Fibroblast of mammary gland (primary cell): ENCODE results near the gene PMVK.
A peak's percentile ranks its signal among the peaks of the same experiment; 100 is the strongest.

ENCODE experiments used
- DNase-seq: peaks from one replicate; pipeline ENCODE4 v3.0.0-alpha.2; 2010; ENCODE audit warnings: low read depth
- H3K4me3 ChIP-seq: 2 replicates; pipeline ENCODE4 v1.5.1; 2011; ENCODE audit warnings: low read depth, mild to moderate bottlenecking, low read length, moderate library complexity; ENCODE audit not compliant: control insufficient read depth
- CTCF ChIP-seq: conservative IDR thresholded peaks from 2 replicates; pipeline ENCODE4 v1.5.1; 2011; ENCODE audit warnings: low read depth, low read length, inconsistent platforms; ENCODE audit not compliant: control insufficient read depth, insufficient read depth

PMVK gene

DNA sequence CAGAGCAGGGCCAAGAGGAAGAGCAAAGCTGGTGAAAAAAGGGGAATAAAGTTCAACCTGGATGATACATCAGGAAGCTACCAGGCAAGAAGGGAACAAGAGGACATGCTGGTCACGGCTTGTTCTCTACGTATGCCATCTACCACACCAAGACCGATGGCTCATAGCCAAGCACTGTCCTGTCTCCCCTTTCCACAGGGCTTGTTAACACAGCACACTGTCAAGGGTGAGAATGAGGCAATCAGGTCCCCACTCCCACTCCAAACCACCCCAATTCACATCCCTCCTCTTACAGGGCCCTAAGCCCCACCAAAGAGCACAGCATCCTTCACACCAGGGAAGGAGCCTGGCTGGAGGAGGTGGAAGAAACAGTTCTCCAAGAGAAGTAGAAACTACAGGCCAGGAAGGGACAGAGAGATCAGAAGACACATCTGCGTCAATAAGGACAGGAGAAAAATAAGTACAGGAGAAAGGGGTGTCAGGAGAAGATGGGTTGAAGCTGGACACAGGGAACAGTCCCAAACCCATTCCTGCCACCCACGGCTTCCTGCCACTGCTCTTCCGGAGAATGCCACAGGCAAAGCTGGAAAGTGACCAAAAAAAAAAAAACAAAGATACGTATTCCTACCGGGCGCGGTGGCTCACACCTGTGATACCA is 35.0 kb upstream of the PMVK start:
- TF ChIP-seq CTCF, result no peak
- no peak for DNase-seq
- peak overlapping the region; percentile 79 for H3K4me3 ChIP-seq

- TF ChIP-seq CTCF, result no peak
- peak; percentile 94 for DNase-seq
- H3K4me3 ChIP-seq, result peak within 1 kb of the TSS; percentile 79
Measured at GRCh38 chr1:154970631-154971340, 34.3 kb upstream of the PMVK start, which contains the start of gene SHC1. Gene SHC1 (minus strand): TSS chr1:154970747. CDS start chr1:154970526, 221 bp downstream.

DNA sequence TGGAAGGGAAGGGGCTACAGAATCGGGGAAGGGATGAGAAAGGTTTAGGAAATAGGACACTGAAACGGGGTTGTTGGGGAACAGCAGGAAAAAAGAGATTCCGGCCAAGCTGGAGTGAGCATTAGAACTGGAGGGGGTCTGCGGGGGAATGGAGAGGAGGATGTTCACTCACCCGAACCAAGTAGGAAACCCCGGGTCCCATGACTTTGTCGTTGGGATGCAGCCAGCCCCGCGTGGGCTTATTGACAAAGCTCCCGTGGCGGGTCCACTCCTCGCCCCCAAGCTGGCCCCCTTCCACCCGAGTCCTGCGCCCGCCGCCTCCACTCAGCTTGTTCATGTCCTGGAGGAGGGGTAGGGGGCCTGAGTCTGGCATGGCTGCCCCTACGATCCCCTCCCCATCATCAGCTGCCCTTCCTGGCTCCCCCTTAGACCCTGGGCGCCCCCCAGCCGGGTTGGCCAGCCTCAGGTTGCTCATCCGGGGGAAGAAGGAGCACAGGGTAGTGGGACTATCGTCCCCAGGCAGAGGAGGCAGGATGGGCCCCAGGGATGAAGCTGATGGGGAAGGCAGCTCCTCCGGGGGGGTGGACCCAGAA is 33.4 kb upstream of the PMVK start:
- peak overlapping the region; percentile 79 for H3K4me3 ChIP-seq
- DNase-seq, result no peak
- no peak for TF ChIP-seq CTCF

DNA sequence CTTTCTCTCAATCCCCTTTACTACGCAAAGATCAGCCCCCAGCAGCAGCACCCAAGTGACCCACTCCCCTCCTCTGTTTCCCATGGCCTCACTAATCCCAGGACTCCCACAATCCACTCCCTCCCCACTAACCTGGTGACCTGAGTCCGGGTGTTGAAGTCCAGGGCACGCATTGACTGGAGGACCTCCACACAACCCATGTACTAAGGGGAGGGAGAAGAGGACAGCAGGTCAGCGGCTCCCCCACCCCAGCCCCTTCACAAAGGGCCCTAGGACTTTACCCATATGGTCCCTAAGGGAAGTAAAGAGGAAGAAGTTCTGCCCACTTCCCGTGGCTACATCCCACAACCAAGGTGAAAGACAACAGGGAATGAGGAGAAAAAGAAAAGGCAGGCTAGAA is 32.7 kb upstream of the PMVK start:
- peak overlapping the region; percentile 79 for H3K4me3 ChIP-seq
- no peak for TF ChIP-seq CTCF
- no peak for DNase-seq

- peak overlapping the region; percentile 79 for H3K4me3 ChIP-seq
- no peak for TF ChIP-seq CTCF
- DNase-seq, result no peak
Measured at GRCh38 chr1:154968731-154969130, 32.2 kb upstream of the PMVK start.

GRCh38 chr1:154967331-154967950 is 30.9 kb upstream of the PMVK start:
- DNase-seq, result no peak
- no peak overlapping the region for H3K4me3 ChIP-seq
- TF ChIP-seq CTCF, result no peak
